GM12864 (cell line): ENCODE measurements around the gene IMPG2.

Experiments
- DNase-seq: peaks from one replicate; pipeline ENCODE4 v3.0.0-alpha.2; 2011; ENCODE audit warnings: low read depth
- H3K4me3 ChIP-seq: 2 replicates; pipeline ENCODE4 v1.5.1; 2011; ENCODE audit warnings: mild to moderate bottlenecking, low read depth, low read length, control low read depth
- CTCF ChIP-seq: IDR thresholded peaks from 2 replicates; pipeline ENCODE4 v1.5.1; 2011; ENCODE audit warnings: low read depth, mild to moderate bottlenecking, moderate library complexity, low read length, control low read depth, inconsistent platforms; ENCODE audit errors: missing control alignments

Gene IMPG2

DNA sequence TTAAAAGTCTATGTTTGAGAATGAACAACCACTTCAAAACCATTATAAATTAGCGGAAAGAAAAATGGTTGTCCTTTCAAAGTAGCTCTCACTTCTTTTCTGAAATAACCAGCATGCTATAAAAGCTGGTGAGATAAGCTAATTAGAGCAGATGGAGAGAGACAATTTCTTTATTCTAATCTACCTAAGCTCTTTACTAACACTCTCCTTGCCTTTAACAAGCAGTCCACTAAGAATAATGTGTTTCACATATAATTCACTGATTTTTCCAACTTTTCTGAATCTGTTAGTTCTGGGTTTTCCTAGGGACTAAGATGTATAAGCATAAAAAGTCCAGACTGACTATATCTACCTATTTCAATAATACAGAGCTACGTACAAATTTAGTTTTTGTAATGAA, at the start of gene IMPG2:
Gene IMPG2, minus strand, starts transcription at position 101 of the 400 bp plus-strand sequence. CDS start 203 bp downstream, outside the sequence.
- no peak for DNase-seq
- TF ChIP-seq CTCF, result no peak
- H3K4me3 ChIP-seq, result no peak within 1 kb of the TSS

DNA sequence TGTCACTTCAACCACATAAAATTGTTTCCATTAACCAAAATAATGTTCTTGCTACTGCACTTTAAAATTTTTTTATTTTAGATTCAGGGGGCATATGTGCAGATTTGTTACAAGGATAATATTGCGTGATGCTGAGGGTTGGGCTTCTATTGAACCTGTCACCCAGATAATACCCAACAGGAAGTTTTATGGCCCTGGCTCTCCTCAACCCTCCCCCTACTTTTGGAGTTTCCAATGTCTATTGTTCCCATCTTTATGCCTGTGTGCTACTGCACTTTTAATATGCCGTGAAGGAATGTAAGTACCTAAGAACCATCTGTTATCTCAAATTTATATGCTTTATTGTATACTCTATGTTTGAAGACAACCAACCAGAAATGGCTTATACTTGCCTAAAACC, 42.0 kb upstream of the IMPG2 start:
- no peak for DNase-seq
- no peak for TF ChIP-seq CTCF
- H3K4me3 ChIP-seq, result no peak overlapping the region

DNA sequence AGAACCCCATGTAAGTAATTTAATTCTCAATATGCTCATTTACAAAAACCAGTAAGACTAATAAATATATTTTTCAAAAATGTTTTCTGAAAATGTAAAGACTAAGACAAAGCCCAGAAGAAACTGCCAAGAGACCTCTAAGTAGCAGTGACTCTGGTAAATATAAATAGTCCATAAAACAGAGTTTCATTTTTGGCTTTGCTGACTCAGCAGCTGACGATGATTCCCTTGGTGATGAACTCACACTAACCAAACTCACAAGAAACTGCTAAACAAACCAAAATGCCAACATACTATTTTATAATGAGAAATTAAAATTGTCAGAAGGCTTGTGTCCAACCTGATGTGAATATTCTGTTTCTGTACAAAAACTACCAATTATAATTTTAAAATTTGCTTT, 31.5 kb upstream of the IMPG2 start:
- TF ChIP-seq CTCF, result no peak
- no peak for DNase-seq
- H3K4me3 ChIP-seq, result no peak overlapping the region

GRCh38 chr3:101340591-101340990, 20.2 kb upstream of the IMPG2 start:
- no peak overlapping the region for H3K4me3 ChIP-seq
- TF ChIP-seq CTCF, result no peak
- no peak for DNase-seq

DNA sequence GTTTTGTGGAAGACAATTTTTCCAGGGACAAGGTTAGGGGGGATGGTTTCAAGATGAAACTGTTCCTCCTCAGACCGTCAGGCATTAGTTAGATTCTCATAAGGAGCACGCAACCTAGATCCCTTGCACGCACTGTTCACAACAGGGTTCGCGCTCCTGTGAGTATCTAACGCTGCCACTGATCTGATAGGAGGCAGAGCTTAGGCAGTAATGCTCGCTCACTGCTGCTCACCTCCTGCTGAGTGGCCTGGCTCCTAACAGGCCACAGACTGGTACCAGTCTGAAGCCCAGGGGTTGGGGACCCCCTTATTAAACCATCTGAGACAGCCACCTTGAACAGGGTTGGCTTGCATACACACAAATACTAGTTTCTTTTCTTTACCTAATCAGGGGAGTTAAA, 13.5 kb upstream of the IMPG2 start:
- H3K4me3 ChIP-seq, result no peak overlapping the region
- no peak for DNase-seq
- no peak for TF ChIP-seq CTCF

DNA sequence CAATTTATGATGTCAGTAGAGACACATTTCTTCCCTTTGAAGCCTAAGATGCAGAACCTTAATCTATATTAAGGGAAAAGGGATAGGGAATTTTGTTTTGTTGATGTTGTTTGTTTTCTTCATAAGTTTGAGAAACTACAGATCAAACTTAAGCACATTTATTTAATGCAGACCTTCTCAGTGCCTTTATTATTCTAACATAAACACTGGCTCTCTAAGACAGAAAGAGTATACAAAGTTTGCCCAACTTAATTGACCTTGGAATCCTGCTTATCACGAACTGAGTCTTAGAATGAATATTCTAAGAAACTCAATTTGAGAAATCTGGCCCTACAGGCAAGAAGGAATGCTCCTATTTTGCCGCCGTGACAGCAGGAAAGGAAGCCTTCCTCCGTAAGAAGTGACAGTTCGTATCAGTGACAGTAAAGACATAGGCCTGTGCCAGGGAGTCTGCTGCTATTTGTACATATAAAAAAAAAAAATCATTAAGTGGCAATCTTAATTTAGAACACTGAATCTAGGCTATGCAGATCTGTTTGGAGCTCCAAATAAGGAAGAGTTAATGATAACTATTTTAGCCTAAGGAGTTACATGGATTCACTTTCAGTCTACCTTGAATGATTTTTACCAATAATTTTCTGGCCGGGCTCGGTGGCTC, 8.8 kb upstream of the IMPG2 start:
- H3K4me3 ChIP-seq, result no peak overlapping the region
- no peak for DNase-seq
- no peak for TF ChIP-seq CTCF
